Smooth muscle cell (in vitro differentiated cells): Measurements from ENCODE around the gene NXN. TPM values are rescaled to one million over a fixed set of nuclear protein-coding genes. Genes with fewer than 3 reads are reported as not detected.
"Not testable (repeated sequence)": the region's sequence is repeated elsewhere in the genome, so short reads cannot be mapped to it uniquely, and the experiment has no call there.

ENCODE experiments used
- DNase-seq: peaks from one replicate; lab custom pipeline; 2025; ENCODE audit not compliant: unreplicated experiment; lab: John Stamatoyannopoulos, UW
- H2AFZ ChIP-seq: fragments of 200-600 bp; sonication (generic); 2 replicates; pipeline ENCODE4 v1.6.0; 2016; ENCODE audit warnings: antibody characterized with exemption, low read depth, mild to moderate bottlenecking
- H3F3A ChIP-seq: fragments of 200-600 bp; sonication (generic); 2 replicates; pipeline ENCODE4 v1.6.0; 2017; ENCODE audit warnings: antibody characterized with exemption, low read depth
- H3K27ac ChIP-seq: fragments of 200-600 bp; sonication (generic); 2 replicates; pipeline ENCODE4 v1.5.1; 2016; ENCODE audit warnings: low read depth, mild to moderate bottlenecking
- H3K27me3 ChIP-seq: fragments of 200-600 bp; sonication (generic); 2 replicates; pipeline ENCODE4 v1.6.1; 2016; ENCODE audit warnings: low read depth, mild to moderate bottlenecking
- H3K36me3 ChIP-seq: fragments of 200-600 bp; sonication (generic); 2 replicates; pipeline ENCODE4 v1.5.1; 2016; ENCODE audit warnings: low read depth
- H3K4me1 ChIP-seq: fragments of 200-600 bp; sonication (generic); 2 replicates; pipeline ENCODE4 v1.5.1; 2016; ENCODE audit warnings: low read depth
- H3K4me2 ChIP-seq: fragments of 200-600 bp; sonication (generic); 2 replicates; pipeline ENCODE4 v1.6.0; 2016; ENCODE audit warnings: mild to moderate bottlenecking
- H3K4me3 ChIP-seq: fragments of 200-600 bp; sonication (generic); 2 replicates; pipeline ENCODE4 v1.5.1; 2016; ENCODE audit warnings: mild to moderate bottlenecking
- H3K79me2 ChIP-seq: fragments of 200-600 bp; sonication (generic); 2 replicates; pipeline ENCODE4 v1.6.0; 2016; ENCODE audit warnings: low read depth, mild to moderate bottlenecking
- H3K9ac ChIP-seq: fragments of 200-600 bp; sonication (generic); 2 replicates; pipeline ENCODE4 v1.6.0; 2016; ENCODE audit warnings: low read depth
- H3K9me3 ChIP-seq: fragments of 200-600 bp; sonication (generic); replicated peaks from 2 replicates; pipeline ENCODE4 v1.5.1; 2016; ENCODE audit warnings: low read depth
- H4K20me1 ChIP-seq: fragments of 200-600 bp; sonication (generic); 2 replicates; pipeline ENCODE4 v1.6.0; 2016; ENCODE audit warnings: low read depth
- CTCF ChIP-seq: fragments of 200-600 bp; sonication (generic); IDR thresholded peaks from 2 replicates; pipeline ENCODE4 v1.5.1; 2017; ENCODE audit warnings: borderline replicate concordance, mild to moderate bottlenecking, antibody characterized with exemption; ENCODE audit not compliant: insufficient read depth, poor library complexity, severe bottlenecking
- WGBS: methylation state at CpG from one replicate; pipeline ENCODE4 v1.1.7; 2016; ENCODE audit warnings: low lambda C conversion rate; 5-methylcytosine and 5-hydroxymethylcytosine counted together
- polyA plus RNA-seq: library from polyadenylated mRNA; unstranded; fragments of >200 nt; fragmentation: Nextera tagmentation; extraction: Ambion mirVana; gene quantifications from 2 replicates; pipeline ENCODE4 v1.2.1, GENCODE V29; 2016
- total RNA-seq: library from RNA; depleted of rRNA; stranded (reverse); fragments of >200 nt; gene quantifications from 2 replicates; pipeline ENCODE4 v1.2.3, GENCODE V29; 2014

NXN gene
- total and polyA plus RNA-seq, 2 experiments from 2014 or later = 58.3 to 78.6 TPM

- WGBS = 3% methylated on average over 17 of the region's 17 CpGs
Measured at GRCh38 chr17:927611-928461, 51.7 kb downstream of the NXN start.

GRCh38 chr17:925817-926216 is 53.8 kb downstream of the NXN start:
- H3K9me3 ChIP-seq = no peaks in the 10 kb centered on the region
- H3K4me3 ChIP-seq = no peak overlapping the region
- peak overlapping the region; percentile 60 for H3K4me2 ChIP-seq
- no peak for DNase-seq
- H3K9ac ChIP-seq = no peak overlapping the region
- 58% methylated on average over 6 of the region's 6 CpGs for WGBS
- H3K4me1 ChIP-seq = peaks cover 18% of the 10 kb centered on the region
- peaks cover 88% of the 10 kb centered on the region for H4K20me1 ChIP-seq
- H3F3A ChIP-seq = peaks cover 29% of the 10 kb centered on the region
- no peaks in the 10 kb centered on the region for H3K27me3 ChIP-seq
- no peak for TF ChIP-seq CTCF
- H3K27ac ChIP-seq = peak overlapping the region; percentile 86
- H3K36me3 ChIP-seq = no peaks in the 10 kb centered on the region
- no peak overlapping the region for H2AFZ ChIP-seq
- H3K79me2 ChIP-seq = peaks cover 79% of the 10 kb centered on the region

More at GRCh38 chr17:927611-928461, 51.7 kb downstream of the NXN start:
- Histone ChIP-seq H3K9me3 (no peaks in the 10 kb centered on the region), H3K4me2 (peak overlapping the region; percentile 22), H3K4me3 (no peak overlapping the region), H4K20me1 (peaks cover 80% of the 10 kb centered on the region), H3K27me3 (no peaks in the 10 kb centered on the region), H3K4me1 (peaks cover 18% of the 10 kb centered on the region), H3F3A (peaks cover 29% of the 10 kb centered on the region), H3K79me2 (peaks cover 65% of the 10 kb centered on the region), H2AFZ (no peak overlapping the region), H3K36me3 (no peaks in the 10 kb centered on the region), H3K9ac (peak overlapping the region; percentile 46), H3K27ac (peak overlapping the region; percentile 86)
- peak; percentile 12 for DNase-seq
- no peak for TF ChIP-seq CTCF

GRCh38 chr17:924711-925475 is 54.7 kb downstream of the NXN start:
- H3K4me3 ChIP-seq = no peak overlapping the region
- no peaks in the 10 kb centered on the region for H3K36me3 ChIP-seq
- H3K9me3 ChIP-seq = no peaks in the 10 kb centered on the region
- H4K20me1 ChIP-seq = peaks cover 90% of the 10 kb centered on the region
- peak overlapping the region; percentile 44 for H3K4me2 ChIP-seq
- H3K79me2 ChIP-seq = peaks cover 79% of the 10 kb centered on the region
- H3K9ac ChIP-seq = peak overlapping the region; percentile 45
- WGBS = 74% methylated on average over 15 of the region's 15 CpGs
- TF ChIP-seq CTCF = no peak
- peaks cover 18% of the 10 kb centered on the region for H3K4me1 ChIP-seq
- peaks cover 25% of the 10 kb centered on the region for H3F3A ChIP-seq
- DNase-seq = no peak
- H2AFZ ChIP-seq = no peak overlapping the region
- no peaks in the 10 kb centered on the region for H3K27me3 ChIP-seq
- H3K27ac ChIP-seq = peak overlapping the region; percentile 86

GRCh38 chr17:924306-924705 is 55.3 kb downstream of the NXN start:
- Histone ChIP-seq H3K4me1 (peaks cover 18% of the 10 kb centered on the region), H3K27ac (peak overlapping the region; percentile 86), H4K20me1 (peaks cover 90% of the 10 kb centered on the region), H3K79me2 (peaks cover 79% of the 10 kb centered on the region), H3F3A (peaks cover 25% of the 10 kb centered on the region)
- DNase-seq, H3K9me3 ChIP-seq, H3K4me2 ChIP-seq, H3K4me3 ChIP-seq, H3K9ac ChIP-seq, H3K36me3 ChIP-seq, H2AFZ ChIP-seq, H3K27me3 ChIP-seq: not testable (repeated sequence)
- 87% methylated on average over 15 of the region's 15 CpGs for WGBS
